Endothelial cell (in vitro differentiated cells): ENCODE measurements around the gene CELF1. TPM values are rescaled to one million over a fixed set of nuclear protein-coding genes. Genes with fewer than 3 reads are reported as not detected.
"Not testable (repeated sequence)": the region's sequence is repeated elsewhere in the genome, so short reads cannot be mapped to it uniquely, and the experiment has no call there.

Experiments used
- DNase-seq: peaks from one replicate; pipeline ENCODE4 v3.0.0; 2021; ENCODE audit warnings: low spot score
- H3K27ac Mint-ChIP-seq: one replicate; pipeline ENCODE4 v1.8.0; 2021; ENCODE audit warnings: mixed read lengths, inconsistent platforms; ENCODE audit not compliant: unreplicated experiment
- H3K27me3 Mint-ChIP-seq: one replicate; pipeline ENCODE4 v1.8.0; 2021; ENCODE audit warnings: mild to moderate bottlenecking, moderate library complexity, mixed read lengths, inconsistent platforms; ENCODE audit not compliant: unreplicated experiment
- H3K36me3 Mint-ChIP-seq: one replicate; pipeline ENCODE4 v1.8.0; 2021; ENCODE audit warnings: mild to moderate bottlenecking, low read depth, mixed read lengths, inconsistent platforms; ENCODE audit not compliant: unreplicated experiment
- H3K4me1 Mint-ChIP-seq: one replicate; pipeline ENCODE4 v1.8.0; 2021; ENCODE audit warnings: mild to moderate bottlenecking, mixed read lengths, inconsistent platforms; ENCODE audit not compliant: unreplicated experiment
- H3K4me3 Mint-ChIP-seq: one replicate; pipeline ENCODE4 v1.8.0; 2021; ENCODE audit warnings: mild to moderate bottlenecking, mixed read lengths, inconsistent platforms; ENCODE audit not compliant: unreplicated experiment
- H3K9me3 Mint-ChIP-seq: one replicate; pipeline ENCODE4 v1.8.0; 2021; ENCODE audit warnings: mixed read lengths, inconsistent platforms; ENCODE audit not compliant: unreplicated experiment
- CTCF ChIP-seq: fragments of 200-600 bp; sonication (generic); IDR thresholded peaks from one replicate; pipeline ENCODE4 v1.5.0; 2021; ENCODE audit warnings: antibody characterized with exemption; ENCODE audit not compliant: unreplicated experiment
- total RNA-seq: library from RNA; stranded (reverse); fragmentation: NEBNext Ultra II Directional; extraction: Animal tissue kit (Norgen Biotek cat#: 25700); gene quantifications from one replicate; pipeline ENCODE4 v1.2.1, GENCODE V29; 2021; ENCODE audit not compliant: unreplicated experiment

Gene CELF1
- total RNA-seq, 1 donor from 2014 or later, result 162 TPM

GRCh38 chr11:47529951-47530350, 23.0 kb downstream of the CELF1 start:
- Mint-ChIP-seq H3K4me3 (no peak overlapping the region), H3K9me3 (no peaks in the 10 kb centered on the region), H3K27me3 (peaks cover 4% of the 10 kb centered on the region), H3K4me1 (peaks cover 11% of the 10 kb centered on the region), H3K36me3 (peaks cover 7% of the 10 kb centered on the region), H3K27ac (peak overlapping the region; percentile 77)
- TF ChIP-seq CTCF, result no peak
- no peak for DNase-seq

DNA sequence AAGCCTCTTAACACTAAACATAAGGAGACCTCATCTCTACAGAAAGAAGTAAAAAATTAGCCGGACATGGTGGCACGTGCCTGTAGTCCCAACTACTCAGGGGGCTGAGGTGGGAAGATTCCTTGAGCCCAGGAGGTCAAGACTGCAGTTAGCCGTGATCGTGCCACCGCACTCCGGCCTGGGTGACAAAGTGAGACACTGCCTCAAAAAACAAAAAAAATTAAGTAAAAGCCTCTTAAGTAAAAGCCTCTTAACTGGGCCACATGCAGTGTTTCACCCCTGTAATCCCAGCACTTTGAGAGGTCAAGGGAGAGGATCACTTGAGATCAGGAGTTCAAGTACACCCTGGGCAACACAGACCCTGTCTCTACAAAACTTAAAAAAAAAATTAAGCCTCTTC, 25.7 kb downstream of the CELF1 start:
- H3K27me3 Mint-ChIP-seq, result peaks cover 4% of the 10 kb centered on the region
- H3K27ac Mint-ChIP-seq, result no peak overlapping the region
- DNase-seq, result no peak
- peaks cover 7% of the 10 kb centered on the region for H3K36me3 Mint-ChIP-seq
- no peak overlapping the region for H3K4me3 Mint-ChIP-seq
- no peak for TF ChIP-seq CTCF
- H3K4me1 Mint-ChIP-seq, result peaks cover 32% of the 10 kb centered on the region
- H3K9me3 Mint-ChIP-seq, result no peaks in the 10 kb centered on the region

GRCh38 chr11:47526032-47526431, 26.9 kb downstream of the CELF1 start:
- peak overlapping the region; percentile 84 for H3K27ac Mint-ChIP-seq
- H3K9me3 Mint-ChIP-seq, DNase-seq, H3K36me3 Mint-ChIP-seq, H3K4me3 Mint-ChIP-seq, H3K27me3 Mint-ChIP-seq: not testable (repeated sequence)
- peaks cover 32% of the 10 kb centered on the region for H3K4me1 Mint-ChIP-seq

GRCh38 chr11:47524291-47524874, 28.5 kb downstream of the CELF1 start:
- peak overlapping the region; percentile 56 for H3K4me3 Mint-ChIP-seq
- peak overlapping the region; percentile 99 for H3K27ac Mint-ChIP-seq
- TF ChIP-seq CTCF, result no peak
- peaks cover 36% of the 10 kb centered on the region for H3K4me1 Mint-ChIP-seq
- no peak for DNase-seq
- H3K9me3 Mint-ChIP-seq, result no peaks in the 10 kb centered on the region
- no peaks in the 10 kb centered on the region for H3K36me3 Mint-ChIP-seq
- no peaks in the 10 kb centered on the region for H3K27me3 Mint-ChIP-seq

DNA sequence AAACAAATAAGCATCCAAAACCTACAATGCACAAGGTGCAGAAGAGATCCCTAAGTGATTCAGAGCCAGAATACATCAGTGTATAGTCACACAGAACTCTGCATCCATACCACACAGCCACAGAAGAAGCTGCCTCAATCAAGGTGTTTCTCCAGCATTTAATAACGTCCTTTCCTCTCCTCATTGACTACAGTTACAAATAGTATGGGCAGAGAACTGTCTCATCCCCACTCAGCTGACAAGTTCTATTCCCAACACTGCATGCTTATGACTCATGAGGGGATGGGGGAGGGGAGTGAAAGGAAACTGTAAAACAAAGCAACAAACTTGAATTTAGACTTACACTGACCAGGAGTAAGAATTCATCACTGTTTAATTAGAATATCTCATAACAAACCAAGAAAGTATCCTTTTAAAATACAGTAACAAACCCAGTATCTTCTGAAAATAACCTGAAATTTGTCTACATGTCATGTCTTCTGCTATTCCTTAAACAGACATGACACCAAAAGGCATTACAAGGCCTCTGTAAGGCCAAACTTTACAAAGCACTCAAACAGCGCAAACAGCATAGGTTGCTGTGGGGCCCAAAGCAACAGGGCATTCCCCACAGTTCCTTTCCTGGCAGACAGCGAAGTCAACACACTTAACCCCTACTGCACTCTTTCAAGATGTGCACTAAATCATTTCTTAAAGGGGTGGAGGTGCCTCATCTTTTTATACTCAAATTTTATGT, 29.3 kb downstream of the CELF1 start:
- Mint-ChIP-seq H3K36me3 (no peaks in the 10 kb centered on the region), H3K4me3 (peak overlapping the region; percentile 44), H3K27ac (peak overlapping the region; percentile 99), H3K4me1 (peaks cover 39% of the 10 kb centered on the region), H3K9me3 (no peaks in the 10 kb centered on the region), H3K27me3 (no peaks in the 10 kb centered on the region)
- DNase-seq, result no peak
- no peak for TF ChIP-seq CTCF
